ENCODE data around the gene PROC. TPM values are rescaled to one million over a fixed set of nuclear protein-coding genes. Genes with fewer than 3 reads are reported as not detected.

PROC gene
- total RNA-seq, 1 experiment from 2014 or later: not detected

- ChIA-PET POLR2A (no interaction called here), RAD21 (ENCODE audit: low non-redundant PET in 1 of 2, low total read pairs in 2 of 2, uncharacterized antibody in 2 of 2, unreplicated experiment in 2 of 2) (no interaction called here), CTCF (interaction anchor here (1.3 kb wide), 1 partner anchor 14 kb away, joined by 4 read pairs; no protein-coding TSS in a partner anchor)
- TF ChIP-seq ELF1 (IDR thresholded peaks at IDR 0.05; ENCODE audit: borderline replicate concordance, low read depth): no peak
- TF ChIP-seq CEBPB (IDR thresholded peaks at IDR 0.05; ENCODE audit: low read depth): no peak
- TF ChIP-seq POLR2A (IDR thresholded peaks at IDR 0.05; ENCODE audit: borderline replicate concordance, extremely low read depth, insufficient read depth, insufficient read length): no peak
- TF ChIP-seq EZH2phosphoT487 (IDR thresholded peaks at IDR 0.05; ENCODE audit: borderline replicate concordance): no peak
- TF ChIP-seq SRF (IDR thresholded peaks at IDR 0.05; ENCODE audit: low read depth): no peak
- no peak for TF ChIP-seq EZH2 (IDR thresholded peaks at IDR 0.05)
- no peak for TF ChIP-seq SIN3A (IDR thresholded peaks at IDR 0.05; ENCODE audit: low read depth)
- no peak for TF ChIP-seq EGR1 (IDR thresholded peaks at IDR 0.05; ENCODE audit: low read depth)
- TF ChIP-seq JUND (IDR thresholded peaks at IDR 0.05): no peak
- TF ChIP-seq CBX3 (IDR thresholded peaks at IDR 0.05; ENCODE audit: low read depth): no peak
- no peaks in the 10 kb centered on the region for H4K20me1 ChIP-seq (ENCODE audit: insufficient read depth)
- no peaks in the 10 kb centered on the region for H3K36me3 ChIP-seq (ENCODE audit: control insufficient read depth in 1 of 2, insufficient read depth in 2 of 2, low read length in 2 of 2)
- no peak overlapping the region for H3K4me3 ChIP-seq (replicated peaks in 1 of 2; ENCODE audit: low read depth in 1 of 2, low read length in 2 of 2)
- no peaks in the 10 kb centered on the region for H3K79me2 ChIP-seq (ENCODE audit: insufficient read depth, low read length)
- ATAC-seq (no peak), DNase-seq (ENCODE audit: low read depth, low spot score) (no peak)
- H3K9me2 ChIP-seq (ENCODE audit: insufficient read depth): no peaks in the 10 kb centered on the region
- H3K27ac ChIP-seq (ENCODE audit: low read depth, low read length): no peak overlapping the region
- intact Hi-C loops (cut with micrococcal nuclease): no loop called here
- no TSS peak for BruUV-seq (replicated peaks)
- no peaks in the 10 kb centered on the region for H3K27me3 ChIP-seq (ENCODE audit: insufficient read depth, low read length)
- H2AFZ ChIP-seq (ENCODE audit: low read depth, low read length, poor library complexity, severe bottlenecking): no peak overlapping the region
- H3K4me1 ChIP-seq (ENCODE audit: control insufficient read depth in 1 of 2, insufficient read depth in 2 of 2, low read length in 2 of 2): no peaks in the 10 kb centered on the region
- no peak overlapping the region for H3K4me2 ChIP-seq (ENCODE audit: low read length)
- no peak overlapping the region for H3K9ac ChIP-seq (ENCODE audit: low read length)
- H3K9me3 ChIP-seq (ENCODE audit: control insufficient read depth in 1 of 2, insufficient read depth in 1 of 2, low read depth in 1 of 2, low read length in 2 of 2): no peaks in the 10 kb centered on the region
These were observed 11.1 kb downstream of the PROC start for GRCh38 chr2:127429291-127429690.

DNA sequence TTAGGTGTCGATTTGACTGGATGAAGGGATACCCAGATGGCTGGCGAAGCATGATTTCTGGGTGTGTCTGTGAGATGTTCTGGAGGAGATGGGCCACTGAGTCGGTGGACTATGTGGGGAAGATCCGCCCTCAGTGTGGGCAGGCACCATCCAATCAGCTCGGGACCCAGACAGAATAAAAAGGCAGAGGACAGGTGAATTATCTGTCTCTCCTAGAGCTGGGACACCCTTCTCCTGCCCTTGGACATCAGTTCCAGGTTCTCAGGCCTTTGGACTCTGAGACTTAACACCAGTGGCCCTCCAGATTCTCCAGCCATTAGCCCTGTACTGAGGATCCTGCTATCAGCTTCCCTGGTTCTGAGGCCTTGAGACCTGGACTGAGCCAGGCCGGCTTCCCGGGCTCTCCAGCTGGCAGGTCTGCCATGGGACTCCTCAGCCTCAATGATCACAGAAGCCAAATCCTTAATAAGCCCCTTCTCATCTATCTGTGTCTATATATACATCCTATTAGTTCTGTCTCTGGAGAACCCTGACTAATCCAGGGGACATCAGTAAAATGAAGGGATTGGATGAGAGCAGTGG is 11.7 kb downstream of the PROC start:
- Histone ChIP-seq H3K27me3 (ENCODE audit: insufficient read depth, low read length) (no peaks in the 10 kb centered on the region), H3K36me3 (ENCODE audit: control insufficient read depth in 1 of 2, insufficient read depth in 2 of 2, low read length in 2 of 2) (no peaks in the 10 kb centered on the region), H3K9me3 (ENCODE audit: control insufficient read depth in 1 of 2, insufficient read depth in 1 of 2, low read depth in 1 of 2, low read length in 2 of 2) (no peaks in the 10 kb centered on the region), H2AFZ (ENCODE audit: low read depth, low read length, poor library complexity, severe bottlenecking) (no peak overlapping the region), H3K9ac (ENCODE audit: low read length) (no peak overlapping the region), H4K20me1 (ENCODE audit: insufficient read depth) (no peaks in the 10 kb centered on the region), H3K9me2 (ENCODE audit: insufficient read depth) (no peaks in the 10 kb centered on the region), H3K79me2 (ENCODE audit: insufficient read depth, low read length) (no peaks in the 10 kb centered on the region), H3K4me1 (ENCODE audit: control insufficient read depth in 1 of 2, insufficient read depth in 2 of 2, low read length in 2 of 2) (no peaks in the 10 kb centered on the region), H3K4me3 (replicated peaks in 1 of 2; ENCODE audit: low read depth in 1 of 2, low read length in 2 of 2) (no peak overlapping the region), H3K4me2 (ENCODE audit: low read length) (no peak overlapping the region), H3K27ac (ENCODE audit: low read depth, low read length) (no peak overlapping the region)
- DNase-seq (ENCODE audit: low read depth, low spot score): no peak
- ChIA-PET RAD21 (ENCODE audit: low non-redundant PET in 1 of 2, low total read pairs in 2 of 2, uncharacterized antibody in 2 of 2, unreplicated experiment in 2 of 2) (no interaction called here), POLR2A (no interaction called here), CTCF (interaction anchor here (1.3 kb wide), 1 partner anchor 15 kb away, joined by 4 read pairs; no protein-coding TSS in a partner anchor)
- no TSS peak for BruUV-seq (replicated peaks)
- intact Hi-C loops (cut with micrococcal nuclease): no loop called here
- no peak for ATAC-seq
- TF ChIP-seq, protein P1, sequence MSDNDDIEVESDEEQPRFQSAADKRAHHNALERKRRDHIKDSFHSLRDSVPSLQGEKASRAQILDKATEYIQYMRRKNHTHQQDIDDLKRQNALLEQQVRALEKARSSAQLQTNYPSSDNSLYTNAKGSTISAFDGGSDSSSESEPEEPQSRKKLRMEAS (IDR thresholded peaks at IDR 0.05): no peak
- TF ChIP-seq EZH2 (IDR thresholded peaks at IDR 0.05) (no peak), SIN3A (IDR thresholded peaks at IDR 0.05; ENCODE audit: low read depth) (no peak), POLR2A (IDR thresholded peaks at IDR 0.05; ENCODE audit: borderline replicate concordance, extremely low read depth, insufficient read depth, insufficient read length) (no peak), RAD21 (IDR thresholded peaks at IDR 0.05; ENCODE audit: low read depth) (no peak), SRF (IDR thresholded peaks at IDR 0.05; ENCODE audit: low read depth) (no peak), ZNF274 (IDR thresholded peaks at IDR 0.05; ENCODE audit: low read depth, low read length) (no peak), TCF7L2 (IDR thresholded peaks at IDR 0.05; ENCODE audit: borderline replicate concordance, extremely low read depth, insufficient read depth, insufficient read length) (no peak), FOSL1 (IDR thresholded peaks at IDR 0.05; ENCODE audit: low read depth) (no peak), JUND (IDR thresholded peaks at IDR 0.05) (no peak)
- TF ChIP-seq, protein P2, sequence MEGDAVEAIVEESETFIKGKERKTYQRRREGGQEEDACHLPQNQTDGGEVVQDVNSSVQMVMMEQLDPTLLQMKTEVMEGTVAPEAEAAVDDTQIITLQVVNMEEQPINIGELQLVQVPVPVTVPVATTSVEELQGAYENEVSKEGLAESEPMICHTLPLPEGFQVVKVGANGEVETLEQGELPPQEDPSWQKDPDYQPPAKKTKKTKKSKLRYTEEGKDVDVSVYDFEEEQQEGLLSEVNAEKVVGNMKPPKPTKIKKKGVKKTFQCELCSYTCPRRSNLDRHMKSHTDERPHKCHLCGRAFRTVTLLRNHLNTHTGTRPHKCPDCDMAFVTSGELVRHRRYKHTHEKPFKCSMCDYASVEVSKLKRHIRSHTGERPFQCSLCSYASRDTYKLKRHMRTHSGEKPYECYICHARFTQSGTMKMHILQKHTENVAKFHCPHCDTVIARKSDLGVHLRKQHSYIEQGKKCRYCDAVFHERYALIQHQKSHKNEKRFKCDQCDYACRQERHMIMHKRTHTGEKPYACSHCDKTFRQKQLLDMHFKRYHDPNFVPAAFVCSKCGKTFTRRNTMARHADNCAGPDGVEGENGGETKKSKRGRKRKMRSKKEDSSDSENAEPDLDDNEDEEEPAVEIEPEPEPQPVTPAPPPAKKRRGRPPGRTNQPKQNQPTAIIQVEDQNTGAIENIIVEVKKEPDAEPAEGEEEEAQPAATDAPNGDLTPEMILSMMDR (IDR thresholded peaks at IDR 0.05 in 2 of 3, conservative IDR thresholded peaks at IDR 0.05 in 1 of 3; ENCODE audit: borderline replicate concordance in 1 of 3, insufficient read depth in 1 of 3, low read depth in 2 of 3, low read length in 2 of 3): no peak

Data from HCT116 (cell line).